Left renal pelvis (tissue), 4 donors: ENCODE data around the gene DLEC1. TPM values are rescaled to one million over a fixed set of nuclear protein-coding genes. Genes with fewer than 3 reads are reported as not detected.
A peak's percentile ranks its signal among the peaks of the same experiment; 100 is the strongest.
"Not testable (repeated sequence)": the region's sequence is repeated elsewhere in the genome, so short reads cannot be mapped to it uniquely, and the experiment has no call there.

Experiments
- DNase-seq, 4 donors: peaks; one replicate each; pipeline ENCODE4 v3.0.0-alpha.2; 2013; ENCODE audit warnings: low read depth in 4 of 4, low spot score in 3 of 4
- polyA plus RNA-seq, 4 donors: library from polyadenylated mRNA; unstranded; fragments of 120-200 nt; gene quantifications; one replicate each; pipeline ENCODE4 v1.2.1, GENCODE V29; 2013; ENCODE audit not compliant: insufficient read length in 4 of 4

Gene DLEC1
- polyA plus RNA-seq, 4 donors, result 0.75 to 1.8 (median 1.0) TPM

- DNase-seq, result no peak
Observed at GRCh38 chr3:38149708-38150107, 110.7 kb downstream of the DLEC1 start.

GRCh38 chr3:38150780-38151528 lies 111.9 kb downstream of the DLEC1 start:
- no peak for DNase-seq

GRCh38 chr3:38151667-38152265 lies 112.8 kb downstream of the DLEC1 start:
- no peak for DNase-seq

- no peak for DNase-seq
Observed at GRCh38 chr3:38152609-38153008, 113.6 kb downstream of the DLEC1 start.

- DNase-seq, result no peak
Observed at GRCh38 chr3:38153221-38153620, 114.2 kb downstream of the DLEC1 start.

GRCh38 chr3:38154033-38154494 lies 115.1 kb downstream of the DLEC1 start:
- DNase-seq, result no peak

- DNase-seq, result no peak
Observed at GRCh38 chr3:38154625-38155255, 115.7 kb downstream of the DLEC1 start.

- no peak for DNase-seq
Observed at GRCh38 chr3:38155825-38156224, 116.8 kb downstream of the DLEC1 start.

- no peak for DNase-seq
Observed at GRCh38 chr3:38157117-38157516, 118.1 kb downstream of the DLEC1 start.

- no peak for DNase-seq
Observed at GRCh38 chr3:38157595-38157994, 118.6 kb downstream of the DLEC1 start.

- no peak for DNase-seq
Observed at GRCh38 chr3:38158472-38158871, 119.5 kb downstream of the DLEC1 start.

GRCh38 chr3:38160704-38161103 lies 121.7 kb downstream of the DLEC1 start:
- DNase-seq, result not testable (repeated sequence)

- no peak for DNase-seq
Observed at GRCh38 chr3:38163117-38163840, 124.3 kb downstream of the DLEC1 start.

GRCh38 chr3:38163841-38164642 lies 125.0 kb downstream of the DLEC1 start:
- no peak for DNase-seq

GRCh38 chr3:38164643-38164951 lies 125.6 kb downstream of the DLEC1 start:
- DNase-seq, result peak in 1 of 4 donors; percentile 44

GRCh38 chr3:38164952-38165721 lies 126.1 kb downstream of the DLEC1 start, which contains the start of gene OXSR1:
TSS of gene OXSR1 (plus strand) at chr3:38165537. CDS start at chr3:38165877, 340 bp downstream.
- peak; percentile 98 to 99 (median 99) for DNase-seq

- DNase-seq, result no peak
Observed at GRCh38 chr3:38165722-38166387, 126.8 kb downstream of the DLEC1 start.

- DNase-seq, result no peak
Observed at GRCh38 chr3:38167591-38167990, 128.6 kb downstream of the DLEC1 start.
